OCI-LY1 (cell line): ENCODE data around the gene CCNG2.

Experiments used
- CTCF ChIP-seq: fragments of 200-600 bp; sonication (generic), shearing (Covaris generic); IDR thresholded peaks from 2 replicates; pipeline ENCODE4 v1.5.1; 2017; ENCODE audit warnings: mild to moderate bottlenecking, antibody characterized with exemption, low read length, moderate library complexity, mixed read lengths
- EZH2 ChIP-seq: fragments of 200-600 bp; sonication (generic), shearing (Covaris generic); IDR thresholded peaks from 2 replicates; pipeline ENCODE4 v1.8.0; 2017; ENCODE audit warnings: borderline replicate concordance, mixed run types, mild to moderate bottlenecking, antibody characterized with exemption, low read length, moderate library complexity, mixed read lengths

GRCh38 chr4:77152421-77152820 is 4.6 kb upstream of the CCNG2 start:
- TF ChIP-seq CTCF: no peak
- TF ChIP-seq EZH2: no peak
